Measurements from ENCODE around the gene SREBF1. TPM values are rescaled to one million over a fixed set of nuclear protein-coding genes. Genes with fewer than 3 reads are reported as not detected.

The SREBF1 gene
- total RNA-seq, 1 experiment from 2014 or later, result 230 TPM

GRCh38 chr17:17852930-17853329 is 16.1 kb upstream of the SREBF1 start:
- ChIA-PET CTCF (no interaction called here), POLR2A (no interaction called here)
- no peak for TF ChIP-seq POLR2AphosphoS5 (IDR thresholded peaks at IDR 0.05; ENCODE audit: low read depth, low read length)
- in situ Hi-C loops (cut with HindIII; ENCODE audit: low pct_unique_long_range_greater_than_20kb, low sequenced_read_pairs) (no loop called here), intact Hi-C loops (cut with micrococcal nuclease; ENCODE audit: unreplicated experiment) (no loop called here)
- Histone ChIP-seq H3K4me3 (ENCODE audit: low read depth in 2 of 2, low read length in 2 of 2) (no peak overlapping the region), H3K27ac (ENCODE audit: low read length) (no peak overlapping the region), H3K9me3 (ENCODE audit: control insufficient read depth, insufficient read depth, low read depth, low read length) (no peaks in the 10 kb centered on the region), H3K27me3 (ENCODE audit: control insufficient read depth, insufficient read depth, low read length) (no peaks in the 10 kb centered on the region), H3K4me1 (ENCODE audit: control insufficient read depth, insufficient read depth, low read length) (peaks cover 13% of the 10 kb centered on the region), H3K36me3 (ENCODE audit: control insufficient read depth, insufficient read depth, low read length) (no peaks in the 10 kb centered on the region)
- DNase-seq (ENCODE audit: low read depth, low spot score), result no peak
- no peak for ATAC-seq
- BruUV-seq (replicated peaks), result no TSS peak

DNA sequence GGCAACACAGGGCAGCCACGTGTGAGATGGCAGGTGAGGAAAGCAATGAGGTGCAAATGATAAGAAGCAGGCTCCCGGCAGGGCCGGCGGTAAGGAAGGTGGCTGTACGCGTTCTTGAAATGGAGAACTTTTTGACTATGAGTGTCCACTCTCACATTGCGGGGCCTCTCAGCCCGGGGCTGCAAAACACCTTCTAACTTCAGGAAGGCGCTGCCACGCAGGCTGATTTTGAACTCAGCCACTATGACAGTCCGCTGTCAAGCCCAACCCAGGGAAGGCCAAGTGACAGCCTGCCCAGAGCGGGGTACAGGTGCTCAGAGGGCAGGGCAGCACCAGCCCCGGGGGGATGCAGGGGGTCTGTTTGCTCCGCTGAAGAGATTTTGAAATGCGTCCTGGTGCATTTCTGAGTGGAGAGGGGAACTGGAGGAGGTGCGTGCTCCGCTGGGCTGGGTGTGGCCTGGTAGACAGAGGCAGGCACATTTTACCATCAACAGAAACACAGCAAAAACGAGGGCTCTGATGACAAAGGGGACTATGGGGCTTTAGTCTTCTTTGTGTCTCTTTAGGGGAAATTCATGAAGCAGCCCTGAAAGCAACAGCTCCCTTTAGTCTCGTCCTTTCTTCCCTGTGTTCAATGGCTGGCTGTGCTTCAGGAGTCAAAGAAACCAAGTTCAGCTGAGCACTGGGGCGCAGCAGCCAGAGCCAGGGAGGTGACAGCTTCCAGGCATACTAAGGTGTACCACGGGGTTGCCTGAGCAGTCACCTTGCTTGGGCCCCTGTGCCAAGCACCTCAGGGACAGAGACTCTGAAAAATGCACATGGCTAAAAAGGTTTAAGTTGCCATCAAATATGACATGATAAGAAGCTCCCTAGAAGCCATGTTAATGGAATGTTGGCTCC is 14.6 kb upstream of the SREBF1 start:
- POLR2A ChIA-PET, result no interaction called here
- in situ Hi-C loops (cut with HindIII; ENCODE audit: low pct_unique_long_range_greater_than_20kb, low sequenced_read_pairs), result no loop called here
- no peak for ATAC-seq

More for the DNA sequence above, 14.6 kb upstream of the SREBF1 start:
- intact Hi-C loops (cut with micrococcal nuclease; ENCODE audit: unreplicated experiment), result no loop called here
- BruUV-seq (replicated peaks), result no TSS peak
- no peaks in the 10 kb centered on the region for H3K9me3 ChIP-seq (ENCODE audit: control insufficient read depth, insufficient read depth, low read depth, low read length)
- H3K27ac ChIP-seq (ENCODE audit: low read length), result no peak overlapping the region
- no peak for DNase-seq (ENCODE audit: low read depth, low spot score)
- peaks cover 13% of the 10 kb centered on the region for H3K4me1 ChIP-seq (ENCODE audit: control insufficient read depth, insufficient read depth, low read length)
- CTCF ChIA-PET, result no interaction called here
- no peak overlapping the region for H3K4me3 ChIP-seq (ENCODE audit: low read depth in 2 of 2, low read length in 2 of 2)
- H3K36me3 ChIP-seq (ENCODE audit: control insufficient read depth, insufficient read depth, low read length), result no peaks in the 10 kb centered on the region
- TF ChIP-seq, protein P1, sequence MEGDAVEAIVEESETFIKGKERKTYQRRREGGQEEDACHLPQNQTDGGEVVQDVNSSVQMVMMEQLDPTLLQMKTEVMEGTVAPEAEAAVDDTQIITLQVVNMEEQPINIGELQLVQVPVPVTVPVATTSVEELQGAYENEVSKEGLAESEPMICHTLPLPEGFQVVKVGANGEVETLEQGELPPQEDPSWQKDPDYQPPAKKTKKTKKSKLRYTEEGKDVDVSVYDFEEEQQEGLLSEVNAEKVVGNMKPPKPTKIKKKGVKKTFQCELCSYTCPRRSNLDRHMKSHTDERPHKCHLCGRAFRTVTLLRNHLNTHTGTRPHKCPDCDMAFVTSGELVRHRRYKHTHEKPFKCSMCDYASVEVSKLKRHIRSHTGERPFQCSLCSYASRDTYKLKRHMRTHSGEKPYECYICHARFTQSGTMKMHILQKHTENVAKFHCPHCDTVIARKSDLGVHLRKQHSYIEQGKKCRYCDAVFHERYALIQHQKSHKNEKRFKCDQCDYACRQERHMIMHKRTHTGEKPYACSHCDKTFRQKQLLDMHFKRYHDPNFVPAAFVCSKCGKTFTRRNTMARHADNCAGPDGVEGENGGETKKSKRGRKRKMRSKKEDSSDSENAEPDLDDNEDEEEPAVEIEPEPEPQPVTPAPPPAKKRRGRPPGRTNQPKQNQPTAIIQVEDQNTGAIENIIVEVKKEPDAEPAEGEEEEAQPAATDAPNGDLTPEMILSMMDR (IDR thresholded peaks at IDR 0.05), result no peak
- TF ChIP-seq, protein P2, sequence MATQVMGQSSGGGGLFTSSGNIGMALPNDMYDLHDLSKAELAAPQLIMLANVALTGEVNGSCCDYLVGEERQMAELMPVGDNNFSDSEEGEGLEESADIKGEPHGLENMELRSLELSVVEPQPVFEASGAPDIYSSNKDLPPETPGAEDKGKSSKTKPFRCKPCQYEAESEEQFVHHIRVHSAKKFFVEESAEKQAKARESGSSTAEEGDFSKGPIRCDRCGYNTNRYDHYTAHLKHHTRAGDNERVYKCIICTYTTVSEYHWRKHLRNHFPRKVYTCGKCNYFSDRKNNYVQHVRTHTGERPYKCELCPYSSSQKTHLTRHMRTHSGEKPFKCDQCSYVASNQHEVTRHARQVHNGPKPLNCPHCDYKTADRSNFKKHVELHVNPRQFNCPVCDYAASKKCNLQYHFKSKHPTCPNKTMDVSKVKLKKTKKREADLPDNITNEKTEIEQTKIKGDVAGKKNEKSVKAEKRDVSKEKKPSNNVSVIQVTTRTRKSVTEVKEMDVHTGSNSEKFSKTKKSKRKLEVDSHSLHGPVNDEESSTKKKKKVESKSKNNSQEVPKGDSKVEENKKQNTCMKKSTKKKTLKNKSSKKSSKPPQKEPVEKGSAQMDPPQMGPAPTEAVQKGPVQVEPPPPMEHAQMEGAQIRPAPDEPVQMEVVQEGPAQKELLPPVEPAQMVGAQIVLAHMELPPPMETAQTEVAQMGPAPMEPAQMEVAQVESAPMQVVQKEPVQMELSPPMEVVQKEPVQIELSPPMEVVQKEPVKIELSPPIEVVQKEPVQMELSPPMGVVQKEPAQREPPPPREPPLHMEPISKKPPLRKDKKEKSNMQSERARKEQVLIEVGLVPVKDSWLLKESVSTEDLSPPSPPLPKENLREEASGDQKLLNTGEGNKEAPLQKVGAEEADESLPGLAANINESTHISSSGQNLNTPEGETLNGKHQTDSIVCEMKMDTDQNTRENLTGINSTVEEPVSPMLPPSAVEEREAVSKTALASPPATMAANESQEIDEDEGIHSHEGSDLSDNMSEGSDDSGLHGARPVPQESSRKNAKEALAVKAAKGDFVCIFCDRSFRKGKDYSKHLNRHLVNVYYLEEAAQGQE (IDR thresholded peaks at IDR 0.05; ENCODE audit: insufficient read depth in 1 of 2, low read depth in 2 of 2, low read length in 1 of 2), result no peak
- no peak for TF ChIP-seq SIN3A (IDR thresholded peaks at IDR 0.05; ENCODE audit: borderline replicate concordance, insufficient read depth, low read depth, low read length)
- TF ChIP-seq TCF7L2 (IDR thresholded peaks at IDR 0.05; ENCODE audit: low read depth, low read length), result no peak
- TF ChIP-seq POLR2AphosphoS5 (IDR thresholded peaks at IDR 0.05; ENCODE audit: low read depth, low read length), result no peak
- no peaks in the 10 kb centered on the region for H3K27me3 ChIP-seq (ENCODE audit: control insufficient read depth, insufficient read depth, low read length)
